ENCODE data around the gene GMPPB.

GMPPB gene

DNA sequence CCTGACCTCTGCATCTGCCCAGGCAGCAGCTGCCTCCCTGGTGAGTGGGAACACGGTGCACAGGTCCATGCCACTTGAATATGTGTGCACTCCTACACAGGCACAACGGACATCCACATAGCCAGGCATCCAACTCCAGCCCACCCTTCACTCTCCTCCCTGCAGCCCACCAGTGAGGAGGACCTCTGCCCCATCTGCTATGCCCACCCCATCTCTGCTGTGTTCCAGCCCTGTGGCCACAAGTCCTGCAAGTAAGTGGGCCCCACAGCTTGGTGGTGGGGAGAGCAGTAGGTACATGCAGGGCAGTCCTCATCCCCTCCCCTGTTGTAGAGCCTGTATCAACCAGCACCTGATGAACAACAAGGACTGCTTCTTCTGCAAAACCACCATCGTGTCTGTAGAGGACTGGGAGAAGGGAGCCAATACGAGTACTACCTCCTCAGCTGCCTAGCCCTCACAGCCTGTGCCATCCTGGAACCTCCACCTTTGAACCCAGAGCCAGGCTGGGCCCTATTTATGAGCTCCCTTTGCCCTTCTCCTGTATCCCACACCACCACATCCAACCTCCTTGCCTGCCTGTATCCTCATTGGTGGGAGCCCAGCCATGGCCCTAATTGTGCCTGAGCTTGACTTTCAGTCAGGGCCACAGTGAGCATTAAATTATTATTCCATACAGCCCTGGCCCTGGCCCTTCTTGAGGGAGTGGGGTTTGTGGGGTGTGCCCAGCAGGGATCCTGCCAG lies 2.7 kb downstream of the GMPPB start:
- Mint-ChIP-seq H3K9me3 (no peaks in the 10 kb centered on the region), H3K27me3 (no peaks in the 10 kb centered on the region), H3K36me3 (peaks cover 2% of the 10 kb centered on the region), H3K4me3 (peak overlapping the region; percentile 30), H3K4me1 (peaks cover 30% of the 10 kb centered on the region), H3K27ac (no peak overlapping the region)

DNA sequence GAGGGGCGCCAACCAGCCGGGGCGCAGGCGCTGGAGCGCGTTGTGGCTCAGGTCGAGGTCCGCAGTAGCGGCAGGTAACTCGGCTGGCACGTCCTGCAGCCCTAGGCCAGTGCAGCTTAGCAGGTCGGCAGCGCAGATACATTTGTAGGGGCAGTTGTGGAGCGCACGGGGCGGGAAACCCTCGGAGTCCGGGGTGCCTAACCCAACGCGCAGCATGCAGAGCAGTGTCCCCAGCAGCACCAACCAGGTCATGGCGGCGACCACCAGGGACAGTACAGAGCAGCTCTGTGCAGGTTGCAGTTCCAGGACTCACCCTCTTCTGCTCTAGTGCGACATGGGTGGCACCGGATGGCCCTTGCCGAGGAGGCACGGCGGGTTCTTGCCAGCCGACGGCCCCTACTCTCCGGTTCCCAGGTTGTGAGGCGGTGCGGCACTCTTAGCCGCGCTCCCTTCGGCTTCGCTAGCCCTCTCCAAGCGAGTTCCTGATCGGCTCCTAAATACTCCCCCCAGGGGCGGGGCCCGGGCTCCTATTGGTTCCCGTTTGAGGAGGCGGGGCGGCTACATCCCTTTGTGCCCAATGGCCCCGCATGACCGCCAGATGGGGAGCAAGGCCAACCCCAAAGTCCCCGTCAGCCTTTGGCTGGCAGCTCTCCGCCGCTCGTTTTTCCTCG lies 4.4 kb downstream of the GMPPB start, which contains the start of gene AMIGO3:
TSS of gene AMIGO3 (minus strand) at position 471 of the 671 bp plus-strand sequence. CDS start at position 252, 219 bp downstream.
- no peaks in the 10 kb centered on the region for H3K9me3 Mint-ChIP-seq
- peaks cover 26% of the 10 kb centered on the region for H3K4me1 Mint-ChIP-seq
- peaks cover 2% of the 10 kb centered on the region for H3K36me3 Mint-ChIP-seq
- H3K27me3 Mint-ChIP-seq, result no peaks in the 10 kb centered on the region
- peak within 1 kb of the TSS; percentile 84 for H3K4me3 Mint-ChIP-seq
- peak within 1 kb of the TSS; percentile 74 for H3K27ac Mint-ChIP-seq

DNA sequence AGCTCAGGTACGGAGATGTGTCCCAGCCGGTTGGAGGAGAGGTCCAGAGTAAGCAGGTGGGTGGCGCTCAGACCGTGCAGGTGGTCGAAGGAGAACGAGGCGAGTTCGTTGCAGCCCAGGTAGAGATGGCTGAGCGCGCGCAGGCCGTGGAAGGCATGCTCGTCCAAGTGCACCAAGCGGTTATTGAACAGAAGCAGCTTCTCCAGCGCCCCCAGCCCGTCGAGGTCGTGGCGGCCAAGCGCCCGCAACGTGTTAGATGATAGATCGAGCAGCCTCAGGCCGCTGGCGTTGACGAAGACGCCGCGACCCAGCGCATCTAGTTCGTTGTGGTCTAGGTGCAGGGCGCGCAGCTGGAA lies 4.9 kb downstream of the GMPPB start:
- Mint-ChIP-seq H3K4me3 (peak overlapping the region; percentile 84), H3K36me3 (peaks cover 2% of the 10 kb centered on the region), H3K27me3 (no peaks in the 10 kb centered on the region), H3K9me3 (no peaks in the 10 kb centered on the region), H3K4me1 (peaks cover 26% of the 10 kb centered on the region), H3K27ac (peak overlapping the region; percentile 74)

DNA sequence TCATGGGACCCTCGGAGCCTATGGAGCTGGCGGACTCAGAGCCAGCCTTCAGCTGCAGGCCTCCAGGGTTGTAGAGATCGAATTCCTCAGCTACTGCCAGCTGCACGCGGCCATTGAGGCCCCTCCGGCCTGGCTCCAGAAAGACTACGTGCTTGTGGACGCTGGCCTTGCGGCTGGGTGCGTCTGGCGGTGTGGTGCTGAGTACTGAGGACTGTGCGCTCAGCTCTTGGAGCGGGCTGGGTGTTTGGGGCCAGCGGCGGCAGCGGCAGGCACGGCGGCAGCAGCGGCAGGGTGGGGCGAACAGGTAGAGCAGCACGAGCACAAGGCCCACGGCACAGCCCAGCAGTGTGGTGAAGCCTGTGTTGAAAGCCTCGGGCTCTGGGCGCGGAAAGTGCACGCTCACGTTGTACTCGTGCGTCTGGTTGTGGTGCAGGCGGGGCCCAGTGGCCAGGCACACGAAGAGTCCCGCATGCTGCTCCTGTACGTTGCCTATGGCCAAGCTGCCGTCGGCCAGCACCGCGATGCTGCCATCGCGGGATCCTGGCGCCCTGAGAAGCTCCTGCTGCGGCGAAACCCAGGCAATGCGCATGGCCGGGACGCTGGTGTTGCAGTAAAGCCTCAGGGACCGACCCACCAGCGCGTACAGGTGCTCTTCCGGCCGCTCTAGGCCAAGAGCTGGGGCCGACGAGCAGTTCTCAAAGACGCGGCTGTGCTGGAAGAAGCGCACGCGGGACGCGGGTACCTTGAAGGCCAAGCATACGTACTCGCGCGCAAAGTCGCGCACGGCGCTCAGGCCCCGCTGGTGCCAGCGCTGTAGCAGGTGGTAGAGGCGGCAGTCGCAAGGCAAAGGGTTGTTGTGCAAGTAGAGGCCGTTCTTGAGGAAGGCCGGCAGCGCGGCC lies 5.5 kb downstream of the GMPPB start:
- Mint-ChIP-seq H3K9me3 (no peaks in the 10 kb centered on the region), H3K4me3 (peak overlapping the region; percentile 84), H3K4me1 (peaks cover 26% of the 10 kb centered on the region), H3K27me3 (no peaks in the 10 kb centered on the region), H3K27ac (peak overlapping the region; percentile 46), H3K36me3 (peaks cover 2% of the 10 kb centered on the region)

DNA sequence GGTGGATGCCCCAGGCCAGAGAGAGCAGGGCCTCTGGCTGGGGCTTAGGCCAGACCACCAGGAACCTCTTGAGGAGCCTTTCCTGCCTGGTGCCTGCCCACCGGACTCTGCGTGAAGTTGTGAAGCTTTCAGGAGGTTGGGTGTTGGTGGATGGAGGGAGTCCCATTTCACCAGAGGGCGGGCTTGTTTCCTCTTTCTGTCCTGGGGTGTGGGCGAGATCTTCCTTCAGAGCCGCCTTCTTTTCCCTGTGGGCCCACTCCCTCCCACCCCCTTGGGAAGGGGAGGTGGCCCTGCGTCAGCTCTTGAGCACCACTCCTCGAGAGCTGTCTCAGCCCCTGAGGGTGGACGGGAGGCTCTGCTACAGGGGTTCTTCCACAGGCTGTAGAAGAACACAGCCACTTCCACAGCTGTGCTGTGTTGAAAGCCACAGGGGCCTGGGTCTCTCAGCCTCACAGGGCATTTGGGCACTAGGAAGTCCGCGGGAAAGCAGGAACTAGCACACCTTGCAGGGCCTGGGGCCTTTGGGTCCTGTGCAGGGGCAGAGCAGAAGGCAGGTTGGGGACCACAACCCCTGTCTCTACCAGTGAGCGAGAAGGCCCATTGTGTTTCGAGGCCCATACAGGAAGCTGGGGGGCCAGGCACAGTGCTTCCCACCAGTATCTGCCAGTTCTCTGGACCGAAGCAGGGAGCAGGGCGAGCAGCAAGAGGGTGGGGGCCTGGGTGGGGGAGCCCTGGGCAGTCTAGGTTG lies 6.4 kb downstream of the GMPPB start:
- peaks cover 17% of the 10 kb centered on the region for H3K4me1 Mint-ChIP-seq
- H3K27ac Mint-ChIP-seq, result no peak overlapping the region
- H3K4me3 Mint-ChIP-seq, result no peak overlapping the region
- H3K9me3 Mint-ChIP-seq, result no peaks in the 10 kb centered on the region
- peaks cover 2% of the 10 kb centered on the region for H3K36me3 Mint-ChIP-seq
- H3K27me3 Mint-ChIP-seq, result no peaks in the 10 kb centered on the region

DNA sequence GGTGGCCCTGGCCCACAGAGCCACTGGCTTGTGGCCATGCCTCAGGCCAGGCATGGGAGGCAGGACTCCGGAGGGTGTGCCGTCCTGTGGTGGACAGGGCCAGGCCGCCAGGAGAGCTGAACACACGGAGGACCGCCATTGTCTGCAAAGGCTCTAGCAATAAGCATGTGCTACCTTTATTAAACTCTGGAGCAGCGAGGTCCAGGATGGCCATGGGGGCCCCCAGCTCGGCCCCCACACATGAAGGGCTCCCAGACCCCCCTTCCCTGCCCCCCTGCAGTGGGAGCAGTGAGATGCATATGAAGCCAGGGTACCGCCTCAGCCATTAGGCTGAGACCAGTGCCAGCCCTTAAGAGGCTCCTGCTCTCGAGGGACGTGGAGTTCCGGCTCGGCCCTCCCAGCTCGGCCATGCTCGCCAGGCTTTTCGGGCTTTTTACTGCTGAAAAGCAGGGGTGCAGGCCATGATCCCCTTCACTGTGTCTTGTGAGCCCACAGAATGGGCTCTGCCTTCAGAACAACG lies 7.0 kb downstream of the GMPPB start:
- Mint-ChIP-seq H3K4me1 (peaks cover 15% of the 10 kb centered on the region), H3K4me3 (no peak overlapping the region), H3K27ac (no peak overlapping the region), H3K36me3 (peaks cover 2% of the 10 kb centered on the region), H3K27me3 (no peaks in the 10 kb centered on the region), H3K9me3 (no peaks in the 10 kb centered on the region)

DNA sequence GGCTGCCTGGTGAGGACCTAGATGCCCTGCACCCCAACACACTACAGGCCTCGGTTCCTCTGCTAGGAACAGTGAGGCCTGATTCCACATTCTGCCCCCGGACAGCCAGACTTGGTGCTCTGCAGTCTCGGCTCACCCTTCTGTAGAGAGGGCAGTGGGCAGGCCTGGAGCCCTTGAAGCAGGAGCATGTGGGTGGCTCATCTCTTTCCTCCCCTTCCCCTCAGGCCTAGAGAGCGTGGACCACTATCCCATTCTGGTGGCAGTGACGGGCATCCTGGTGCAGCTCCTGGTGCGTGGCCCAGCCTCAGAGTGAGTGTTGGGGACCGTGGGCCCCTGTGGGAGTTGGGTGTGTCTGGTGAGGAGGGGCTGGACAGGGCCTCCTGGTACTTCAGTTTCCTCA lies 7.6 kb downstream of the GMPPB start:
- Mint-ChIP-seq H3K4me3 (no peak overlapping the region), H3K4me1 (peaks cover 19% of the 10 kb centered on the region), H3K27ac (peak overlapping the region; percentile 17), H3K36me3 (peaks cover 1% of the 10 kb centered on the region), H3K27me3 (no peaks in the 10 kb centered on the region), H3K9me3 (no peaks in the 10 kb centered on the region)

DNA sequence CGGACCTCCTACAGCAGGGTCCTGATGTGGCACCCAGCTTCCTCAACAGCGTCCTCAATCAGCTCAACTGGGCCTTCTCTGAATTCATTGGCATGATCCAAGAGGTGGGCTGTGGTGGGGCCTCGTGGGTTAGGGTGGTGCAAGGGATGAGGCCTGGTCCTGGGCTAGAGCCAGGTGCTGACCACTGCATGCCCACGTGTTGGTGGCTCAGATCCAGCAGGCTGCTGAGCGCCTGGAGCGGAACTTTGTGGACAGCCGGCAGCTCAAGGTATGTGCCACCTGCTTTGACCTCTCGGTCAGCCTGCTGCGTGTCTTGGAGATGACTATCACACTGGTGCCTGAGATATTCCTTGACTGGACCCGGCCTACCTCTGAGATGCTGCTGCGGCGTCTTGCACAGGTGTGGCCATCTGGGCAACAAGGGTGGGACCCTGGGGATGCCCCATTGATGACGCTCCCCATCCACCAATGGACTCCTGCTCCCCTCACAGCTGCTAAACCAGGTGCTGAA lies 8.1 kb downstream of the GMPPB start:
- Mint-ChIP-seq H3K4me1 (peaks cover 19% of the 10 kb centered on the region), H3K9me3 (no peaks in the 10 kb centered on the region), H3K36me3 (peaks cover 2% of the 10 kb centered on the region), H3K4me3 (no peak overlapping the region), H3K27me3 (no peaks in the 10 kb centered on the region), H3K27ac (no peak overlapping the region)

DNA sequence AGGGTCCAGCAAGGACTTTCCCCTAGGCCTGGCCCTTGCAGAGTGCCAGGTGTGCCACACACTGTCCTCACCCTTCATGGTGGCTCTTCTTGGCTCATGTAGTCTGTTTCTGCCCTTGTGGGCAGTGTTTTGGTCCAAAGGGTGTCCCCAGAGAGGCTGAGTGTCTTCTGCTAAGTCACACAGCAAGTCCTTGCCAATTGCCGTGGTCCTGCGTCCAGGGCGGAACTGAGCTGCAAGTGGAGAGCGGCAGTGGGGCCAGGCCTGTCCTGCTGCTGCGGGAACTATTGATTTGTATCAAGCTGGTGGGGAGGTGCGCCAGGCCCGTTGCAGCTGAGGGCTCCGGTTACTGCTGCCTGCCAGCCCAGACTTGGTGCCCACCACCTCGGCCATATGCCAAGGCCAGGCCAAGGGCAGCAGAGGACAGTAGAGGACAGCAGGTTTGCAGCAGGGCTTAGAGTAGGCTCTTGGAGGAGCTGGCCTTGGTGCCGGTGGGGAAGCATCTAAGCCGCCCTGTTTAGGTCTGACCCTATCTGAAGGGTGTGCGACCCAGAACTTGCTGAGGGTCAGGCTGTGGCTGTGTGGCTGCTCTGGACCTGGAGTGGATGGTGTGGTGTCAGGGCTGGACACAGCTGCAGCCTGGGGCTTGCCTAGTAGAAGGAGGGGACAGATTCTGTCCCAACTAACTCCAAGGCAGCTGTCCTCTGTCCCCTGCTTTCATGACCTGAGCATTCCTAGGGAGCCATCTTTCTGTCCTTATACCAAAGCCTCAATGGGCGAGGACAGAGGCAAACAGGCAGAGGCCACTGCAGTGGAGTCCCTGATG lies 8.8 kb downstream of the GMPPB start:
- Mint-ChIP-seq H3K4me1 (peaks cover 19% of the 10 kb centered on the region), H3K9me3 (no peaks in the 10 kb centered on the region), H3K27me3 (no peaks in the 10 kb centered on the region), H3K36me3 (peaks cover 2% of the 10 kb centered on the region), H3K27ac (no peak overlapping the region), H3K4me3 (no peak overlapping the region)

DNA sequence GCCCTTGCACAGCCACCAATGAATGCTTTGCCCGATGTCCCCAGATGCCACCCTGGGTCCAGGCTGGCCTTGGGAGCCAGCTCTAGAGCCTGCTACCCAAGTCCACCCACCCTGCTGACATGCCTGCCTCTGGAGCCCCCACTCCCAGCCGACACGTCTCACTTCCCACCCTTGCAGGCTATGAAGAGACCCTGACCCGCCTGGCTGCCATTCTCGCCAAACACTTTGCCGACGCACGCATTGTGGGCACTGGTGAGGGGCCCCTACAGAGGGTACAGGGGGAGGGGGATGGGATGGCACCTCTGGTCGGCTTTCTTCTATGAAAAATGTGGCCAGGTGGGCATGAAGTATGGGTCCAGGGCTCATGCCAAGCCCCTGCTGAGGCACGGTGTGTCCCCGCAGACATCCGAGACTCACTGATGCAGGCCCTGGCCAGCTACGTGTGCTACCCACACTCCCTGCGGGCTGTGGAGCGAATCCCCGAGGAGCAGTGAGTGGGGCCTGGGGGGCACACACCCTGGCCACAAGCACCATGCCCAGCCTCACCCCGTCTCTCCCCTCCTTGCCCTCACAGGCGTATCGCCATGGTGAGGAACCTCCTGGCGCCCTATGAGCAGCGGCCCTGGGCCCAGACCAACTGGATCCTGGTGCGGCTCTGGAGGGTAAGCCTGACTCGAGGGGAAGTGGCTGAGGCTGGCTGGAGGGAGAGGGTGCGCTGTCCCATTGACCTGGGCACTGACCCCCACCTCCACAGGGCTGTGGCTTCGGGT lies 10.2 kb downstream of the GMPPB start:
- no peaks in the 10 kb centered on the region for H3K27me3 Mint-ChIP-seq
- peaks cover 2% of the 10 kb centered on the region for H3K36me3 Mint-ChIP-seq
- no peak overlapping the region for H3K4me3 Mint-ChIP-seq
- H3K4me1 Mint-ChIP-seq, result peaks cover 5% of the 10 kb centered on the region
- no peak overlapping the region for H3K27ac Mint-ChIP-seq
- no peaks in the 10 kb centered on the region for H3K9me3 Mint-ChIP-seq

DNA sequence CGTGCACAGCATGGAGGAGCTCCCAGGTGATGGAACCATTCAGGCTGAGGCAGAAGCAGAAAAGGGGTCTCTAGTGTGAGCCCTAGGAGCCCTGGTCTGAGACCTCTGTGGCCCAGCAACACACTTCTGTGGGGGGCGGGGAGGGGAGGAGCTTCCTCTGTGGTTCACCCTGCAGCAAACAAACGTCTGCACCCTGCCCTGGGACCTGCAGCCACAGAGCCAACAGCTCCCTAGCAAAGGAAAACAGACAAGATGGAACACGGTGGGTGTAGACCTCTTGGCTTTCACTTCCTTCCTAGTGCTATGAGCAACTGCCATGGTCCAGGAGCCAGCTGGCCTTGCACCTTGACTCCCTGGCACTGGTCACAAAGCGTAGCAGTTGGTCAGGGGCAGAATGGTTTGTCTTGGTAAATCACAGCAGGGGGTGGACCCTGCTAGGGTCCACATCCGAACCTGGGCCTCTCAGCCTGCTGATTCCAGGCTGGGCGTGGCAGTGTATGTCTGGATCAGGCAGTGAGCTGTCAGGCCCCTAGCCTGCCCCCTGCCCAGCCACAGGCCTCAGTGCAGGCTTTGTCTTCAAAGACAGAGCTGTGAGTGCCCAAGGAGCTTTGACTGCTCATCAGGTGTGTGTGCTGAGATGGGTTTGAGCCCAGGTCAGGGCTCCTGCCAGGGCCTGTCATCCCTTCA lies 11.0 kb downstream of the GMPPB start:
- peaks cover 3% of the 10 kb centered on the region for H3K36me3 Mint-ChIP-seq
- H3K27ac Mint-ChIP-seq, result no peak overlapping the region
- H3K9me3 Mint-ChIP-seq, result no peaks in the 10 kb centered on the region
- H3K4me3 Mint-ChIP-seq, result no peak overlapping the region
- H3K27me3 Mint-ChIP-seq, result no peaks in the 10 kb centered on the region
- peaks cover 3% of the 10 kb centered on the region for H3K4me1 Mint-ChIP-seq

DNA sequence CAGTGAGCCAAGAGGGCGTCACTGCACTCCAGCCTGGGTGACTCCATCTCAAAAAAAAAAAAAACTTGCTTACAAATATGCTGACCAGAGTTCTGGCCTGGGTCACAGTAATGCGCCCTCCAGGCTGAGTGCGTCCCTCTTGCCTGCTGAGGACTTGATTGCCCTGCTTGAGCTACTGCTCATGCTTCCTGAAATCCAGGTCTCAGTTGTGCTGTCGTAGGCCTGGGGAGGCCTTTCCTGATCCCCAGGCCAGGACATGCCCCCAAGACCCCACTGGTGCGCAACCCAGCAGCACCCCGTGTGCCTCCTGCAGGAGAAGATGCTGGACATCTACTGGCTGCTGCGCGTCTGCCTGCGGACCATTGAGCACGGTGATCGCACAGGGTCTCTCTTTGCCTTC lies 11.6 kb downstream of the GMPPB start:
- Mint-ChIP-seq H3K9me3 (no peaks in the 10 kb centered on the region), H3K4me1 (peaks cover 3% of the 10 kb centered on the region), H3K4me3 (no peak overlapping the region), H3K27me3 (no peaks in the 10 kb centered on the region), H3K36me3 (peaks cover 5% of the 10 kb centered on the region), H3K27ac (no peak overlapping the region)

DNA sequence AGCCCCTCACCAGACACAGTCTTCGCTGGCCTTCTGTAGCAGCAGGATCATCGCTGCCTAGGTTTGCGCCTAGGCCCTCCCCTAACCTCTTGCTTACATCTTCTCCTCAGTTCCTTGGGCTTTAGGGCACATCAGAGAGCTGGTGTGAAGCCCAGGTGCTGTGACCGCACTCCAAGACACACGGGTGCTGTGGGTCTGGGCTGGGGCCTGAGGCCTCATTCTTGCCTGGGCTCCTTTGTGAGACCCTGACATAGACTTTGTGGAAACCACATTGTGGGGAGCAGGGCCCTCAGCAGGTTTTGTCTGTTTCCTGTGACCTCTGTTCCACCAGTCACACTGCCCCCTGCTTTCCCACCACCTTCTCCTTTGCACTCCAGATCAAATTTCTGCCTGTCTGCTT lies 12.3 kb downstream of the GMPPB start:
- peaks cover 3% of the 10 kb centered on the region for H3K4me1 Mint-ChIP-seq
- peaks cover 5% of the 10 kb centered on the region for H3K36me3 Mint-ChIP-seq

More for the DNA sequence above, 12.3 kb downstream of the GMPPB start:
- no peak overlapping the region for H3K4me3 Mint-ChIP-seq
- no peaks in the 10 kb centered on the region for H3K27me3 Mint-ChIP-seq
- H3K9me3 Mint-ChIP-seq, result no peaks in the 10 kb centered on the region
- no peak overlapping the region for H3K27ac Mint-ChIP-seq
